H1 (cell line): ENCODE results near the gene VPS41. TPM values are rescaled to one million over a fixed set of nuclear protein-coding genes. Genes with fewer than 3 reads are reported as not detected.

Experiments
- GABPA ChIP-seq: IDR thresholded peaks from 2 replicates; pipeline ENCODE4 v1.6.1; 2011; ENCODE audit warnings: mild to moderate bottlenecking, low read length, moderate library complexity, borderline replicate concordance; ENCODE audit not compliant: insufficient read depth
- NANOG ChIP-seq: IDR thresholded peaks from 2 replicates; pipeline ENCODE4 v1.6.1; 2011; ENCODE audit warnings: low read length, low read depth, mild to moderate bottlenecking, inconsistent platforms; ENCODE audit not compliant: insufficient read depth, poor library complexity, severe bottlenecking
- RBBP5 ChIP-seq: IDR thresholded peaks from 2 replicates; pipeline ENCODE4 v1.7.1; 2012; ENCODE audit warnings: low read depth, mild to moderate bottlenecking, inconsistent platforms, low read length, moderate library complexity, borderline replicate concordance
- polyA plus RNA-seq, 7 experiments: library from polyadenylated mRNA; depleted of rRNA in 3 of 7; stranded (reverse) in 5 of 7; unstranded in 2 of 7; fragments of >200 nt in 5 of 7; fragments of 200-250 nt in 2 of 7; gene quantifications; 1 replicate in 5 of 7; 2 replicates in 1 of 7; 4 replicates in 1 of 7; pipeline versions ENCODE4 v1.2.1 to v1.2.3, GENCODE V29; 2011 to 2013; ENCODE audit warnings: missing spikeins in 2 of 7, mixed read lengths in 2 of 7
- total RNA-seq: library from RNA; stranded (reverse); fragmentation: NEBNext Ultra II Directional; extraction: Animal tissue kit (Norgen Biotek cat#: 25700); gene quantifications from 2 replicates; pipeline ENCODE4 v1.2.1, GENCODE V29; 2021
- TF ChIP-seq, protein P1 (sequence below): IDR thresholded peaks from 2 replicates; pipeline ENCODE4 v1.6.1; 2012; ENCODE audit warnings: inconsistent platforms
- TF ChIP-seq, protein P2 (sequence below): IDR thresholded peaks from 2 replicates; pipeline ENCODE4 v1.6.1; 2012; ENCODE audit warnings: inconsistent platforms

The VPS41 gene
- total and polyA plus RNA-seq, 2 of the 8 experiments (the other 6 are each of a cell fraction or from before 2014, with no cell fraction given), result 10.7 to 63.3 TPM

DNA sequence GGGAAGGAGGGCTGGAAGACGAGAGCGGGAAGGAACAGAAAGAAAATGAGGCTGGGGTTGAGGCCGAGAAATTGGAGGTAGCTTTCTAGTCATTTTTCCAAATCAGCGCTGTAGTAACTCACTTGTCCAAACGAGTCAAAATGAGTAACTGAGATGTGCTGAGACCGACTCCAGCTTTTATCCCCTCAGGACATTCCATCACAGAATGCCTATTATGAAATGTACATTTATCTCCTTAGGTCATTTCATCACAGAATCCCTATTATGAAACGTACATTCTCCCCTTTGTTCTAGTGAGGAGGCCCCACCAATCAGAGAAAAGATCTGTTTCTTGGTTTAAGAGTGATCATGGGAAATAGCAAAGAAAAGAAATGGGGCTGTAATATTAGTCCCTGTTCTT lies 222.1 kb downstream of the VPS41 start (continued):
- TF ChIP-seq RBBP5 (no peak), GABPA (no peak), NANOG (no peak)
- TF ChIP-seq, protein P1, sequence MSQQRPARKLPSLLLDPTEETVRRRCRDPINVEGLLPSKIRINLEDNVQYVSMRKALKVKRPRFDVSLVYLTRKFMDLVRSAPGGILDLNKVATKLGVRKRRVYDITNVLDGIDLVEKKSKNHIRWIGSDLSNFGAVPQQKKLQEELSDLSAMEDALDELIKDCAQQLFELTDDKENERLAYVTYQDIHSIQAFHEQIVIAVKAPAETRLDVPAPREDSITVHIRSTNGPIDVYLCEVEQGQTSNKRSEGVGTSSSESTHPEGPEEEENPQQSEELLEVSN, result no peak
- TF ChIP-seq, protein P2, sequence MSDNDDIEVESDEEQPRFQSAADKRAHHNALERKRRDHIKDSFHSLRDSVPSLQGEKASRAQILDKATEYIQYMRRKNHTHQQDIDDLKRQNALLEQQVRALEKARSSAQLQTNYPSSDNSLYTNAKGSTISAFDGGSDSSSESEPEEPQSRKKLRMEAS, result no peak
